A549 (cell line): ENCODE data around the gene ANP32A.

ENCODE experiments used
- BCL3 ChIP-seq: fragments of >200 bp; sonication (Bioruptor Twin); formaldehyde crosslinking; IDR thresholded peaks from 3 replicates; pipeline ENCODE4 v1.6.1; 2016
- CTCF ChIP-seq: fragments of >200 bp; sonication (Bioruptor Twin); formaldehyde crosslinking; IDR thresholded peaks from 3 replicates; pipeline ENCODE4 v1.5.1; 2016
- ESRRA ChIP-seq: fragments of 150-350 bp; IDR thresholded peaks from 2 replicates; pipeline ENCODE4 v1.6.1; 2014; ENCODE audit warnings: mild to moderate bottlenecking, low read length, borderline replicate concordance
- HDAC2 ChIP-seq: fragments of 200-600 bp; sonication (generic); IDR thresholded peaks from 2 replicates; pipeline ENCODE4 v1.6.1; 2016
- MAFK ChIP-seq: fragments of 450-650 bp; IDR thresholded peaks from 2 replicates; pipeline ENCODE4 v1.6.1; 2014; ENCODE audit not compliant: partially characterized antibody
- MAZ ChIP-seq: fragments of 150-350 bp; IDR thresholded peaks from 2 replicates; pipeline ENCODE4 v1.6.1; 2014; ENCODE audit warnings: antibody characterized with exemption, low read depth, low read length, borderline replicate concordance
- POLR2A ChIP-seq: IDR thresholded peaks from 2 replicates; pipeline ENCODE4 v1.6.1; 2012; ENCODE audit warnings: mild to moderate bottlenecking, low read length
- POLR2AphosphoS2 ChIP-seq: conservative IDR thresholded peaks from 2 replicates; pipeline ENCODE4 v1.6.1; 2012; ENCODE audit warnings: low read length, improper control_type of control experiment, inconsistent platforms
- RAD21 ChIP-seq, 2 experiments: fragments of >200 bp in 1 of 2; sonication (Bioruptor Twin) in 1 of 2; formaldehyde crosslinking in 1 of 2; IDR thresholded peaks in 1 of 2; conservative IDR thresholded peaks in 1 of 2; 2 replicates in 1 of 2; 3 replicates in 1 of 2; pipeline ENCODE4 v1.6.1; 2012 to 2018; ENCODE audit warnings: inconsistent platforms in 1 of 2
- REST ChIP-seq: fragments of 200-600 bp; sonication (generic); IDR thresholded peaks from 2 replicates; pipeline ENCODE4 v1.6.1; 2016; ENCODE audit warnings: antibody characterized with exemption, mild to moderate bottlenecking, moderate library complexity
- USF2 ChIP-seq: fragments of 450-650 bp; IDR thresholded peaks from 2 replicates; pipeline ENCODE4 v1.6.1; 2014; ENCODE audit warnings: antibody characterized with exemption

- TF ChIP-seq CTCF (no peak), MAZ (no peak), POLR2A (no peak), HDAC2 (no peak), POLR2AphosphoS2 (no peak), USF2 (no peak), REST (no peak), RAD21 (conservative IDR thresholded peaks at IDR 0.05 in 1 of 2, IDR thresholded peaks at IDR 0.05 in 1 of 2) (no peak), ESRRA (no peak), MAFK (no peak), BCL3 (no peak)
Observed at GRCh38 chr15:68808091-68808490, 12.6 kb downstream of the ANP32A start.
